Measurements from ENCODE around the gene ATRIP. TPM values are rescaled to one million over a fixed set of nuclear protein-coding genes. Genes with fewer than 3 reads are reported as not detected.
A peak's percentile ranks its signal among the peaks of the same experiment; 100 is the strongest.

ATRIP gene
- total RNA-seq, 1 donor from 2014 or later = 9.0 TPM

DNA sequence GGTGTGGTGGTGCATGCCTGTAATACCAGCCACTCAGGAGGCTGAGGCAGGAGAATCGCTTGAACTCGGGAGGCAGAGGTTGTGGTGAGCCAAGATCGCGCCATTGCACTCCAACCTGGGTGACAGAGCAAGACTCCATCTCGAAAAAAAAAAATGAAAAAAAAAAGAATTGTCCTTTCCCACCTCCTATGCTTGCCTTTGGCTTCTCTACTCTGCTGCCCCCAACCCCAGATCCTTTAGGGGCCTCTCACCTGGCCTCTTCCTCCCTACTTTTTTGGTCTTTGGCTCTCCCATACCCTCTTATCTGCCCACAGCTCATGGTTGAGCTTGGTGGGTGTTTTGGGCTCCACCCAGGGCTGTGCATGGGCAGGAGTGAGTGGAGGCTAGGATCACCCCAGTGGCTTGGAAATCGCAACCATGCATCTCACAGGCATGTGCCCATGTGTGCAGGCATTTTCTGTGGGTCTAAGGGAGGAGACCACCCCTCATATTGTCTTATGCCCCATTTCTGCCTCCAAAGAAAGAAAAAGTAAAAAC lies 59.5 kb downstream of the ATRIP start:
- TF ChIP-seq, protein P1, sequence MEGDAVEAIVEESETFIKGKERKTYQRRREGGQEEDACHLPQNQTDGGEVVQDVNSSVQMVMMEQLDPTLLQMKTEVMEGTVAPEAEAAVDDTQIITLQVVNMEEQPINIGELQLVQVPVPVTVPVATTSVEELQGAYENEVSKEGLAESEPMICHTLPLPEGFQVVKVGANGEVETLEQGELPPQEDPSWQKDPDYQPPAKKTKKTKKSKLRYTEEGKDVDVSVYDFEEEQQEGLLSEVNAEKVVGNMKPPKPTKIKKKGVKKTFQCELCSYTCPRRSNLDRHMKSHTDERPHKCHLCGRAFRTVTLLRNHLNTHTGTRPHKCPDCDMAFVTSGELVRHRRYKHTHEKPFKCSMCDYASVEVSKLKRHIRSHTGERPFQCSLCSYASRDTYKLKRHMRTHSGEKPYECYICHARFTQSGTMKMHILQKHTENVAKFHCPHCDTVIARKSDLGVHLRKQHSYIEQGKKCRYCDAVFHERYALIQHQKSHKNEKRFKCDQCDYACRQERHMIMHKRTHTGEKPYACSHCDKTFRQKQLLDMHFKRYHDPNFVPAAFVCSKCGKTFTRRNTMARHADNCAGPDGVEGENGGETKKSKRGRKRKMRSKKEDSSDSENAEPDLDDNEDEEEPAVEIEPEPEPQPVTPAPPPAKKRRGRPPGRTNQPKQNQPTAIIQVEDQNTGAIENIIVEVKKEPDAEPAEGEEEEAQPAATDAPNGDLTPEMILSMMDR (IDR thresholded peaks at IDR 0.05) = no peak
- no peak for DNase-seq (ENCODE audit: low spot score in 2 of 2)
- Histone ChIP-seq H3K4me3 (no peak overlapping the region), H3K27me3 (no peaks in the 10 kb centered on the region), H3K36me3 (no peaks in the 10 kb centered on the region), H3K4me1 (peaks cover 0 to 23% of the 10 kb centered on the region in 2 donors), H3K27ac (peak overlapping the region in 1 of 2 donors; percentile 97), H3K9me3 (no peaks in the 10 kb centered on the region)
- intact Hi-C loops (cut with DNase I) = loop anchor here (2.0 to 5.0 kb wide), 2 partner anchors 51 to 131 kb away; partner anchors contain the start of genes PFKFB4 and SLC26A6

DNA sequence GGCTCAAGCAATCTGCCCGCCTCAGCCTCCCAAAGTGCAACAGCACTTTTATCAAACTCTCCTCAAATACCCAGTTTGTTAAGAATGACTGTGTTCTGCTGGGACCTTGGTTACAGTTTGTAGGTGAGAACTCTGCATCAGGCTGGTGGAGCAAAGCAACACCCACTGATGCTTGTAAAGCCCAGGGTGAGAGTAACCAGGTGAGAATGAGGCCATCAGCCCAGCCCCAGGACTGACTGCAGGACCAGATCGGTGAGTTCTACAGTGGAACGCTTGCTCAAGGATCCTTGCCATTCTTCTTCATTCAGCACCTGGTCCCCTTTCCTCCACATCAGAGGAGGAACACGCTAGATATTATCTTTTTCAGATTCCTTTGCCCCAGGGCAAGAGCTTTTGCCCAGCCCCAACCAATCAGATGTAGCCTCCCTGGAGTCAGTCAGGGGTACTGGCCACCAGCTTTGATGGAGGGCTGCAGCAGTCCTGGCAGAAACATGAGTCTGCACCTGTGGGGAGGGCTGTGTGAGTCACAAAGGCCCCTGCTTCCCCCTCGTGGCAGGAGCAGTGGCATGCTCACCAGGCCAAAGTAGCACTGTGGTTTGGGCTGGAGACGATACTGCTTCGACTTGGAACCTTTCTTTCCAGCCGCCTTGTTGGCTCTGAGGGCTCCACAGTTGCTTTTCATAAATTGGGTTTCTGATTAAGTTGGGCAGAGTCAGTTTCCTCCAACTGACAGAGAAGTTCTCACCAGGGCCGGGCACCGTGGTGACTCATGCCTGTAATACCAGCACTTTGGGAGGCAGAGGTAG lies 60.9 kb downstream of the ATRIP start:
- Histone ChIP-seq H3K4me3 (no peak overlapping the region), H3K9me3 (no peaks in the 10 kb centered on the region), H3K36me3 (no peaks in the 10 kb centered on the region), H3K4me1 (peaks cover 0 to 23% of the 10 kb centered on the region in 2 donors), H3K27me3 (no peaks in the 10 kb centered on the region), H3K27ac (peak overlapping the region; percentile 69 to 76)
- TF ChIP-seq, protein P1 (IDR thresholded peaks at IDR 0.05) = peak; percentile 34 to 58 (median 52)
- peak; percentile 35 to 81 for DNase-seq (ENCODE audit: low spot score in 2 of 2)
- intact Hi-C loops (cut with DNase I) = loop anchor here (1.0 to 5.0 kb wide), 2 partner anchors 42 to 130 kb away; partner anchors contain the start of gene SLC26A6

GRCh38 chr3:48511551-48511950 lies 65.0 kb downstream of the ATRIP start:
- no peak for DNase-seq (ENCODE audit: low spot score in 2 of 2)
- TF ChIP-seq, protein P1 (IDR thresholded peaks at IDR 0.05) = no peak
- no peak overlapping the region for H3K4me3 ChIP-seq
- H3K9me3 ChIP-seq = no peaks in the 10 kb centered on the region
- H3K36me3 ChIP-seq = no peaks in the 10 kb centered on the region
- H3K4me1 ChIP-seq = peaks cover 0 to 8% of the 10 kb centered on the region in 2 donors
- no peaks in the 10 kb centered on the region for H3K27me3 ChIP-seq
- intact Hi-C loops (cut with DNase I) = no loop called here
- no peak overlapping the region for H3K27ac ChIP-seq

DNA sequence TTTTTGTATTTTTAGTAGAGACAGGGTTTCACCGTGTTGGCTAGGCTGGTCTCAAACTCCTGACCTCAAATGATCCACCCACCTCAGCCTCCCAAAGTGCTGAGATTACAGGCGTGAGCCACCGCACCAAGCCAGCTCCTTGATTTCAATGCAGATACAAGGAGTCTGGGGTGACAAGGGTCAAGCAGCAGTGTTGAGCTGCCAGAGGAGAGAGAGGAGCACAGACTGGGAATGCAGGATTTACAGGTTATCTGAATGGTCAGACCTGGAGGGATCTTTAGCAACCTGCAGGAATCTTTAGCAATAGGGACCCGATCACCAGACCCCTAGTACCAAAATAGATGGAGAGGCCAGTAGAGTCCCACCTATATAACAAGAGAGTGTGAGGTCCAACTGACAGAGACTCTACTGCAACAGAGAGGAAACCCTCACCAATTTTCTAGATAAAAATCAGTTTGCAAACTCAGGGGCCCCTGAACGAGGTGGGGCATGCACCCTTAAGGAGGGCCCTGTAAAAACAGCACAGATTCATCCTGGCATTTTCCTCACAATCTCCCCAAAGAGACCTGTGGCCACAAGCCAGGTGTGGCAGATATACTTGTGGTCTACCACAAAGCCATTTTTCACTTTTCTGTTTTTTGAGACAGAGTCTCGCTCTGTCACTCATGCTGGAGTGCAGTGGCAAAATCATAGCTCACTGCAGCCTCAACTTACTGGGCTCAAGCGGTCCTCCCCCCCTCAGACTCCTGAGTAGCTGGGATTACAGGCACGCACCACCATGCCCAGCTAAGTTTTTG lies 68.1 kb downstream of the ATRIP start:
- H3K4me1 ChIP-seq = no peaks in the 10 kb centered on the region

More for the DNA sequence above, 68.1 kb downstream of the ATRIP start:
- no peak for DNase-seq (ENCODE audit: low spot score in 2 of 2)
- Histone ChIP-seq H3K27me3 (no peaks in the 10 kb centered on the region), H3K27ac (no peak overlapping the region), H3K4me3 (no peak overlapping the region), H3K36me3 (peaks cover 0 to 2% of the 10 kb centered on the region in 2 donors), H3K9me3 (no peaks in the 10 kb centered on the region)
- intact Hi-C loops (cut with DNase I) = no loop called here
- TF ChIP-seq, protein P1 (IDR thresholded peaks at IDR 0.05) = no peak

Other genes starting within 250 kb of the ATRIP start
- not detected for gene CAMP, start 223.2 kb upstream of the ATRIP start, total RNA-seq
- 3.7 TPM for gene ZNF589, start 205.6 kb upstream of the ATRIP start, total RNA-seq
- 11.0 TPM for gene NME6, start 145.4 kb upstream of the ATRIP start, total RNA-seq
- gene SPINK8, start 113.1 kb upstream of the ATRIP start, total RNA-seq = not detected
- not detected for gene FBXW12, start 74.5 kb upstream of the ATRIP start, total RNA-seq
- 160 TPM for gene PLXNB1, start 16.7 kb upstream of the ATRIP start, total RNA-seq
- 19.3 TPM for gene CCDC51, start 6.6 kb upstream of the ATRIP start, total RNA-seq
- gene TMA7, start 6.5 kb upstream of the ATRIP start, total RNA-seq = 142 TPM
- gene SHISA5, start 57.4 kb downstream of the ATRIP start, total RNA-seq = 218 TPM
- gene PFKFB4, start 110.1 kb downstream of the ATRIP start, total RNA-seq = 3.7 TPM
- not detected for gene UCN2, start 117.0 kb downstream of the ATRIP start, total RNA-seq
- gene COL7A1, start 148.6 kb downstream of the ATRIP start, total RNA-seq = 22.2 TPM
- gene UQCRC1, start 162.9 kb downstream of the ATRIP start, total RNA-seq = 193 TPM
- not detected for gene TMEM89, start 175.0 kb downstream of the ATRIP start, total RNA-seq
- gene SLC26A6, start 188.7 kb downstream of the ATRIP start, total RNA-seq = 28.1 TPM
- gene CELSR3, start 216.1 kb downstream of the ATRIP start, total RNA-seq = 2.6 TPM
- gene NCKIPSD, start 239.2 kb downstream of the ATRIP start, total RNA-seq = 102 TPM

Measured in ascending aorta (tissue), 2 donors.